ENCODE data around the gene LUZP1.

LUZP1 gene

GRCh38 chr1:23188434-23188884 lies 19.8 kb upstream of the LUZP1 start:
- DNase-seq, result no peak

- no peak for DNase-seq
Measured at GRCh38 chr1:23187637-23188036, 19.0 kb upstream of the LUZP1 start.

GRCh38 chr1:23185381-23185780 lies 16.7 kb upstream of the LUZP1 start:
- no peak for DNase-seq

GRCh38 chr1:23184212-23184934 lies 15.7 kb upstream of the LUZP1 start:
- DNase-seq, result no peak

GRCh38 chr1:23179862-23180261 lies 11.2 kb upstream of the LUZP1 start:
- DNase-seq, result no peak

GRCh38 chr1:23178950-23179349 lies 10.3 kb upstream of the LUZP1 start:
- no peak for DNase-seq

- no peak for DNase-seq
Measured at GRCh38 chr1:23178414-23178813, 9.8 kb upstream of the LUZP1 start.

GRCh38 chr1:23177438-23178380 lies 9.1 kb upstream of the LUZP1 start:
- DNase-seq, result peak; percentile 94

GRCh38 chr1:23177031-23177430 lies 8.4 kb upstream of the LUZP1 start:
- no peak for DNase-seq

- DNase-seq, result no peak
Measured at GRCh38 chr1:23174426-23175110, 5.9 kb upstream of the LUZP1 start.

- peak; percentile 83 for DNase-seq
Measured at GRCh38 chr1:23171181-23171755, 2.6 kb upstream of the LUZP1 start.

- DNase-seq, result peak; percentile 57
Measured at GRCh38 chr1:23169727-23170335, 1.2 kb upstream of the LUZP1 start.

- no peak for DNase-seq
Measured at GRCh38 chr1:23169195-23169575, 529 bp upstream of the LUZP1 start.

- no peak for DNase-seq
Measured at GRCh38 chr1:23168079-23168444, 594 bp downstream of the LUZP1 start.

- DNase-seq, result peak; percentile 80
Measured at GRCh38 chr1:23167353-23168078, 1.1 kb downstream of the LUZP1 start.

GRCh38 chr1:23166854-23167253 lies 1.8 kb downstream of the LUZP1 start:
- DNase-seq, result no peak

GRCh38 chr1:23163395-23163794 lies 5.3 kb downstream of the LUZP1 start:
- no peak for DNase-seq

- DNase-seq, result no peak
Measured at GRCh38 chr1:23159963-23160877, 8.4 kb downstream of the LUZP1 start.

- no peak for DNase-seq
Measured at GRCh38 chr1:23156940-23157339, 11.7 kb downstream of the LUZP1 start.

GRCh38 chr1:23152966-23153684 lies 15.5 kb downstream of the LUZP1 start:
- no peak for DNase-seq

Data from islet precursor cell (in vitro differentiated cells).